Measurements from ENCODE around the gene SIDT1.

GRCh38 chr3:113541519-113541918 lies 9.2 kb downstream of the SIDT1 start:
- no peak for TF ChIP-seq NFIC (IDR thresholded peaks at IDR 0.05)
- TF ChIP-seq CREB1 (IDR thresholded peaks at IDR 0.05; ENCODE audit: low read depth): no peak
- TF ChIP-seq, protein P1, sequence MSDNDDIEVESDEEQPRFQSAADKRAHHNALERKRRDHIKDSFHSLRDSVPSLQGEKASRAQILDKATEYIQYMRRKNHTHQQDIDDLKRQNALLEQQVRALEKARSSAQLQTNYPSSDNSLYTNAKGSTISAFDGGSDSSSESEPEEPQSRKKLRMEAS (IDR thresholded peaks at IDR 0.05): no peak
- TF ChIP-seq USF1 (IDR thresholded peaks at IDR 0.05): no peak
- no peak for TF ChIP-seq FOXM1 (IDR thresholded peaks at IDR 0.05; ENCODE audit: borderline replicate concordance, low read depth)
- TF ChIP-seq EGR1 (IDR thresholded peaks at IDR 0.05): no peak
- no peak for TF ChIP-seq TAF1 (IDR thresholded peaks at IDR 0.05; ENCODE audit: low read depth)
